Colon (tissue), 2 donors: ENCODE results near the gene LRG1.

Experiments used
- FAIRE-seq: peaks from 2 replicates; lab custom pipeline; 2012; peaks lifted over from hg19 to GRCh38; lab: Jason Lieb, UNC
- donor health status: control.
- donor health status: control.

The LRG1 gene

GRCh38 chr19:4493104-4493928, 46.5 kb downstream of the LRG1 start:
- FAIRE-seq, result no peak

GRCh38 chr19:4492337-4493103, 47.3 kb downstream of the LRG1 start:
- no peak for FAIRE-seq

GRCh38 chr19:4491446-4491845, 48.4 kb downstream of the LRG1 start:
- FAIRE-seq, result no peak

GRCh38 chr19:4488496-4488895, 51.3 kb downstream of the LRG1 start:
- no peak for FAIRE-seq

GRCh38 chr19:4487572-4487971, 52.3 kb downstream of the LRG1 start:
- no peak for FAIRE-seq
